HG02571 (cell line): ENCODE measurements around the gene RMP24.

Source experiments
- ATAC-seq: cut with Tn5 transposase; IDR thresholded peaks from one replicate; pipeline ENCODE4 v1.9.1; 2021; ENCODE audit warnings: mild to moderate bottlenecking, moderate library complexity; ENCODE audit not compliant: unreplicated experiment

RMP24 gene

DNA sequence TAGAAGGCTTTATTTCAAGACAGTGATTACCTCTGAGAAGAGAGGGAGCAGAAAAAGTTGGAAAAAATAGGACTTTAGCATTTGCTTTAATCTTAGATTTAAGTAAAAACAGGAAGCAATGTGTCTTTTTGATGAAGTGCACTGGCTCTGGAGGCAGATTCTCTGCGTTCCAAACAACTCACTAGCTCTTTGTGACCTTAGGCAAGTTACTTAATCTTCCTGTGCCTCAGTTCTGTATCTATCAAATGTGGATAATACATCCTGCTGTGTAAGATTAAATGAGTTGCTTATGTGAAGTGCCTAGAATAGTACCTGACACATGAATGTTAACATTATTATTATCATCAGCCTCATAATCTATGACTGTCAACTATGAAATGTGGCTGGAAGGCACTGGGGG, 52.5 kb downstream of the RMP24 start:
- no peak for ATAC-seq

GRCh38 chr18:36028859-36029258, 56.4 kb downstream of the RMP24 start:
- no peak for ATAC-seq
